GM23338 (cell line): ENCODE measurements around the gene UTP18. TPM values are rescaled to one million over a fixed set of nuclear protein-coding genes. Genes with fewer than 3 reads are reported as not detected.

Experiments
- ATAC-seq: fragments of 200-7000 bp; cut with Tn5 transposase; 3 replicates; pipeline ENCODE4 v1.9.1; 2020
- DNase-seq: peaks from one replicate; pipeline ENCODE4 v3.0.0-alpha.2; 2015; ENCODE audit warnings: low spot score
- H2AFZ ChIP-seq: fragments of 200-600 bp; sonication (generic); 2 replicates; pipeline ENCODE4 v1.8.0; 2016; ENCODE audit warnings: antibody characterized with exemption, mild to moderate bottlenecking, moderate library complexity
- H3F3A ChIP-seq: fragments of 200-600 bp; sonication (generic); replicated peaks from 2 replicates; pipeline ENCODE4 v1.8.0; 2017; ENCODE audit warnings: antibody characterized with exemption, mixed run types, low read depth
- H3K27ac ChIP-seq: fragments of 200-600 bp; sonication (generic); 2 replicates; pipeline ENCODE4 v1.6.1; 2016; ENCODE audit warnings: low read depth
- H3K27me3 ChIP-seq: fragments of 200-600 bp; sonication (generic); 2 replicates; pipeline ENCODE4 v1.8.0; 2016; ENCODE audit warnings: mild to moderate bottlenecking, mixed run types, moderate library complexity; ENCODE audit not compliant: insufficient read depth
- H3K36me3 ChIP-seq: fragments of 200-600 bp; sonication (generic); 2 replicates; pipeline ENCODE4 v1.8.0; 2016; ENCODE audit warnings: mild to moderate bottlenecking; ENCODE audit not compliant: insufficient read depth
- H3K4me1 ChIP-seq: fragments of 200-600 bp; sonication (generic); 2 replicates; pipeline ENCODE4 v1.8.0; 2016; ENCODE audit warnings: mild to moderate bottlenecking, moderate library complexity; ENCODE audit not compliant: insufficient read depth
- H3K4me2 ChIP-seq: fragments of 200-600 bp; sonication (generic); 2 replicates; pipeline ENCODE4 v1.7.1; 2017; ENCODE audit warnings: mixed run types
- H3K4me3 ChIP-seq: fragments of 200-600 bp; sonication (generic); 2 replicates; pipeline ENCODE4 v1.6.1; 2016; ENCODE audit warnings: mixed run types
- H3K79me2 ChIP-seq: fragments of 200-600 bp; sonication (generic); replicated peaks from 2 replicates; pipeline ENCODE4 v1.8.0; 2017; ENCODE audit warnings: mild to moderate bottlenecking; ENCODE audit not compliant: insufficient read depth
- H3K9me2 ChIP-seq: fragments of 200-600 bp; sonication (generic); 2 replicates; pipeline ENCODE4 v1.8.0; 2017; ENCODE audit not compliant: insufficient read depth
- H4K20me1 ChIP-seq: fragments of 200-600 bp; sonication (generic); replicated peaks from 2 replicates; pipeline ENCODE4 v1.8.0; 2017; ENCODE audit warnings: mild to moderate bottlenecking; ENCODE audit not compliant: insufficient read depth
- H3K27ac Mint-ChIP-seq: 2 replicates; pipeline ENCODE4 v1.8.0; 2020; ENCODE audit warnings: inconsistent platforms, mild to moderate bottlenecking, moderate library complexity, mixed read lengths
- H3K27me3 Mint-ChIP-seq: 3 replicates; pipeline ENCODE4 v1.8.0; 2022; ENCODE audit warnings: low read depth, mild to moderate bottlenecking, moderate library complexity, mixed read lengths, inconsistent platforms; ENCODE audit not compliant: insufficient read depth, poor library complexity
- H3K36me3 Mint-ChIP-seq: 3 replicates; pipeline ENCODE4 v1.8.0; 2021; ENCODE audit warnings: low read depth, mild to moderate bottlenecking, inconsistent platforms, moderate library complexity, mixed read lengths
- H3K4me1 Mint-ChIP-seq: 3 replicates; pipeline ENCODE4 v1.8.0; 2020; ENCODE audit warnings: mild to moderate bottlenecking, inconsistent platforms, mixed read lengths
- H3K4me3 Mint-ChIP-seq: 3 replicates; pipeline ENCODE4 v1.8.0; 2021; ENCODE audit warnings: moderate library complexity, mild to moderate bottlenecking, inconsistent platforms, mixed read lengths
- H3K9me3 Mint-ChIP-seq: 3 replicates; pipeline ENCODE4 v1.8.0; 2020; ENCODE audit warnings: moderate library complexity, mild to moderate bottlenecking, inconsistent platforms, mixed read lengths
- CREB1 ChIP-seq: fragments of 250-450 bp; sonication (Bioruptor Pico); IDR thresholded peaks from 2 replicates; pipeline ENCODE4 v1.5.0; 2020; ENCODE audit warnings: low read depth, mild to moderate bottlenecking, moderate library complexity
- CTCF ChIP-seq, 2 experiments: fragments of 200-600 bp in 1 of 2; sonication (generic) in 1 of 2; conservative IDR thresholded peaks; 2 replicates each; pipeline versions ENCODE4 v1.5.1 to v1.6.1; 2016 to 2017; ENCODE audit warnings: antibody characterized with exemption in 2 of 2, low read depth in 2 of 2, mild to moderate bottlenecking in 2 of 2, moderate library complexity in 1 of 2
- ETS1 ChIP-seq: IDR thresholded peaks from 2 replicates; pipeline ENCODE4 v1.6.1; 2016; ENCODE audit warnings: antibody characterized with exemption
- EZH2 ChIP-seq: fragments of 200-600 bp; sonication (generic); IDR thresholded peaks from one replicate; pipeline ENCODE4 v1.8.0; 2017; ENCODE audit warnings: antibody characterized with exemption, mild to moderate bottlenecking, low read depth; ENCODE audit not compliant: unreplicated experiment
- EZH2phosphoT487 ChIP-seq: fragments of 200-600 bp; sonication (generic); IDR thresholded peaks from one replicate; pipeline ENCODE4 v1.8.1; 2018; ENCODE audit warnings: antibody characterized with exemption; ENCODE audit not compliant: unreplicated experiment
- JUNB ChIP-seq: IDR thresholded peaks from one replicate; pipeline ENCODE4 v1.6.1; 2016; ENCODE audit warnings: antibody characterized with exemption; ENCODE audit not compliant: unreplicated experiment
- NANOG ChIP-seq: IDR thresholded peaks from 2 replicates; pipeline ENCODE4 v1.6.1; 2016; ENCODE audit warnings: antibody characterized with exemption, borderline replicate concordance
- POLR2AphosphoS5 ChIP-seq: IDR thresholded peaks from 2 replicates; pipeline ENCODE4 v1.6.1; 2016; ENCODE audit warnings: antibody characterized with exemption, low read depth
- REST ChIP-seq: IDR thresholded peaks from one replicate; pipeline ENCODE4 v1.6.1; 2018; ENCODE audit warnings: antibody characterized with exemption; ENCODE audit not compliant: unreplicated experiment
- STAT1 ChIP-seq: IDR thresholded peaks from one replicate; pipeline ENCODE4 v1.6.1; 2016; ENCODE audit warnings: antibody characterized with exemption; ENCODE audit not compliant: unreplicated experiment
- ZNF114 ChIP-seq: fragments of 250-450 bp; sonication (Bioruptor Pico); IDR thresholded peaks from 2 replicates; pipeline ENCODE4 v1.5.0; 2020; ENCODE audit warnings: mild to moderate bottlenecking, moderate library complexity
- ZNF331 ChIP-seq: fragments of 250-450 bp; sonication (Bioruptor Pico); IDR thresholded peaks from 2 replicates; pipeline ENCODE4 v1.5.0; 2020; ENCODE audit warnings: low read depth, mild to moderate bottlenecking, moderate library complexity
- ZNF462 ChIP-seq: fragments of 250-450 bp; sonication (Bioruptor Pico); IDR thresholded peaks from 2 replicates; pipeline ENCODE4 v1.5.0; 2020; ENCODE audit warnings: mild to moderate bottlenecking, moderate library complexity
- polyA plus RNA-seq: library from polyadenylated mRNA; unstranded; fragments of >200 nt; fragmentation: Nextera tagmentation; extraction: Ambion mirVana; gene quantifications from 2 replicates; pipeline ENCODE4 v1.2.1, GENCODE V29; 2016
- total RNA-seq: library from RNA; depleted of rRNA; stranded (reverse); fragments of >200 nt; shearing (Covaris generic); gene quantifications from 2 replicates; pipeline ENCODE4 v1.2.3, GENCODE V29; 2014

UTP18 gene
- total and polyA plus RNA-seq, 2 experiments from 2014 or later, result 79.4 to 87.9 TPM

GRCh38 chr17:51228161-51228560 is 32.2 kb upstream of the UTP18 start:
- H3K36me3 Mint-ChIP-seq, result peaks cover 14% of the 10 kb centered on the region
- Histone ChIP-seq H3K4me1 (no peaks in the 10 kb centered on the region; the same call in 1 of the 2 replicates), H4K20me1 (peaks cover 24% of the 10 kb centered on the region), H3K27ac (no peak overlapping the region), H3K4me2 (no peak overlapping the region), H3F3A (no peaks in the 10 kb centered on the region), H3K79me2 (peaks cover 94% of the 10 kb centered on the region), H3K36me3 (peaks cover 11% of the 10 kb centered on the region; the same call in 1 of the 2 replicates), H3K9me2 (no peaks in the 10 kb centered on the region), H3K27me3 (no peaks in the 10 kb centered on the region), H3K4me3 (no peak overlapping the region), H2AFZ (no peak overlapping the region)
- DNase-seq (no peak), ATAC-seq (no peak)
- peaks cover 2% of the 10 kb centered on the region for H3K27me3 Mint-ChIP-seq
- no peaks in the 10 kb centered on the region for H3K4me1 Mint-ChIP-seq
- H3K4me3 Mint-ChIP-seq, result no peak overlapping the region; the same call in 2 of the 3 replicates
- H3K9me3 Mint-ChIP-seq, result no peaks in the 10 kb centered on the region
- 0 out of 2 replicates have a peak overlapping the region, but pooled peaks have one; percentile 59 for H3K27ac Mint-ChIP-seq
- no peak for TF ChIP-seq CREB1 (CRISPR knock-in tag)
- no peak for TF ChIP-seq REST
- no peak for TF ChIP-seq ZNF331
- TF ChIP-seq STAT1, result no peak
- no peak for TF ChIP-seq NANOG
- no peak for TF ChIP-seq POLR2AphosphoS5
- TF ChIP-seq EZH2phosphoT487, result no peak
- no peak for TF ChIP-seq ZNF462 (CRISPR knock-in tag)
- TF ChIP-seq EZH2, result no peak
- TF ChIP-seq JUNB, result no peak
- no peak for TF ChIP-seq CTCF (conservative IDR thresholded peaks at IDR 0.05; ENCODE audit: low read depth in 2 of 2)
- no peak for TF ChIP-seq ETS1
- no peak for TF ChIP-seq ZNF114 (CRISPR knock-in tag)
